Panc1 (cell line): Measurements from ENCODE around the gene PIK3AP1. TPM values are rescaled to one million over a fixed set of nuclear protein-coding genes. Genes with fewer than 3 reads are reported as not detected.

Experiments used
- ATAC-seq: fragments of 200-7000 bp; cut with Tn5 transposase; 2 replicates; pipeline ENCODE4 v1.9.1; 2020; ENCODE audit warnings: mild to moderate bottlenecking, moderate library complexity
- BruUV-seq: library from RNA; stranded (reverse); fragments of 400-500 nt; replicated peaks from 2 replicates; lab custom pipeline; 2021; lab: Mats Ljungman, UMichigan
- CTCF ChIA-PET: fragments of 300-600 bp; sonication (Branson Sonifier 250); formaldehyde crosslinking; loops from one replicate; lab custom pipeline; 2022; ENCODE audit warnings: antibody characterized with exemption; lab: Charles Lee
- POLR2A ChIA-PET: fragments of 300-600 bp; sonication (Branson Sonifier 250); formaldehyde crosslinking; loops from one replicate; lab custom pipeline; 2022; ENCODE audit warnings: antibody characterized with exemption; lab: Charles Lee
- DNase-seq: peaks from one replicate; pipeline ENCODE4 v3.0.0-alpha.2; 2010; ENCODE audit warnings: low read depth, low spot score
- H3K27ac ChIP-seq: 2 replicates; pipeline ENCODE4 v1.5.1; 2011; ENCODE audit warnings: mild to moderate bottlenecking, low read length, inconsistent platforms
- H3K27me3 ChIP-seq: fragments of 200-500 bp; sonication (Bioruptor generic); 2 replicates; pipeline ENCODE4 v1.6.0; 2014; ENCODE audit warnings: low read length, inconsistent platforms; ENCODE audit not compliant: control insufficient read depth, insufficient read depth
- H3K36me3 ChIP-seq: fragments of 200-500 bp; sonication (Bioruptor generic); 2 replicates; pipeline ENCODE4 v1.5.1; 2014; ENCODE audit warnings: inconsistent platforms, mild to moderate bottlenecking, low read length, moderate library complexity; ENCODE audit not compliant: control insufficient read depth, insufficient read depth
- H3K4me1 ChIP-seq: 2 replicates; pipeline ENCODE4 v1.5.1; 2011; ENCODE audit warnings: inconsistent platforms, mild to moderate bottlenecking, low read length, moderate library complexity; ENCODE audit not compliant: control insufficient read depth, insufficient read depth
- H3K4me3 ChIP-seq, 2 experiments: 2 replicates each; pipeline ENCODE4 v1.5.1; 2011 to 2012; ENCODE audit warnings: low read depth in 2 of 2, low read length in 2 of 2, mild to moderate bottlenecking in 2 of 2, inconsistent platforms in 1 of 2, moderate library complexity in 1 of 2
- H3K9me3 ChIP-seq: fragments of 200-500 bp; sonication (Bioruptor generic); 2 replicates; pipeline ENCODE4 v1.5.1; 2014; ENCODE audit warnings: low read depth, mild to moderate bottlenecking, inconsistent platforms, low read length, moderate library complexity; ENCODE audit not compliant: control insufficient read depth, insufficient read depth
- POLR2AphosphoS5 ChIP-seq: IDR thresholded peaks from 2 replicates; pipeline ENCODE4 v1.6.1; 2012; ENCODE audit warnings: mild to moderate bottlenecking, low read depth, low read length, moderate library complexity
- REST ChIP-seq, 2 experiments: IDR thresholded peaks; 2 replicates each; pipeline ENCODE4 v1.6.1; 2011 to 2012; ENCODE audit warnings: low read depth in 2 of 2, control low read depth in 1 of 2, low read length in 1 of 2, mild to moderate bottlenecking in 1 of 2, moderate library complexity in 1 of 2; ENCODE audit not compliant: insufficient read depth in 1 of 2
- SIN3A ChIP-seq: IDR thresholded peaks from 2 replicates; pipeline ENCODE4 v1.6.1; 2012; ENCODE audit warnings: low read depth, mild to moderate bottlenecking, low read length, moderate library complexity, borderline replicate concordance; ENCODE audit not compliant: insufficient read depth
- TCF7L2 ChIP-seq: IDR thresholded peaks from 2 replicates; pipeline ENCODE4 v1.6.1; 2011; ENCODE audit warnings: mild to moderate bottlenecking, low read depth, low read length, inconsistent platforms
- in situ Hi-C: cut with HindIII; loops from 2 replicates; pipeline ENCODE4 v1.10.0; 2016; ENCODE audit warnings: low sequenced_read_pairs, low pct_unique_long_range_greater_than_20kb
- intact Hi-C: fragments of 100-400 bp; cut with micrococcal nuclease; formaldehyde crosslinking; loops from one replicate; pipeline ENCODE4 v1.10.0; 2022; ENCODE audit not compliant: unreplicated experiment
- total RNA-seq: library from RNA; stranded (reverse); gene quantifications from one replicate; pipeline ENCODE4 v1.2.1, GENCODE V29; 2021; ENCODE audit not compliant: unreplicated experiment
- TF ChIP-seq, protein P1 (sequence below): fragments of 450-650 bp; IDR thresholded peaks from 2 replicates; pipeline ENCODE4 v1.5.1; 2017; ENCODE audit warnings: mild to moderate bottlenecking

PIK3AP1 gene
- total RNA-seq, 1 experiment from 2014 or later: 2.6 TPM

DNA sequence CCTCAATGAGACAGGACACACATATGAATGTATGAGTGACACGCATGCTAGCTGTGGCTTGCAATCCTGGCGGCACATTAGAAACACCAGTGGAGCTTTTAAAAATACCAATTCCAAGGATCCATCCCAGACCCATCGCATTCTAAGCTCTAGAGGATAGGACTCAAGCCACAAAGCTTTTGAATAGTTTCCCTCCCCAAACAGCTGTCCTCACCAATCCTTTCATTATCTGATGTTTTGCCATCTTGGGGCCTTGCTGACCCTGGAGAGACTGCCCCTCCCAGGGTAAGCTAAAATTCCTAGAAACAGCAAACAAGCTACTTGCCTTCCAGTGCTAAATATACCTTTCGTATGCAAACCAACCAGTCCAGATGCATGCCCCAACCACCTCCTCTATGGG is 124.6 kb downstream of the PIK3AP1 start:
- Histone ChIP-seq H3K36me3 (no peaks in the 10 kb centered on the region), H3K27me3 (peaks cover 2% of the 10 kb centered on the region; the same call in 1 of the 2 replicates), H3K4me3 (no peak overlapping the region), H3K9me3 (peaks cover 13% of the 10 kb centered on the region; the same call in 1 of the 2 replicates), H3K4me1 (no peaks in the 10 kb centered on the region), H3K27ac (no peak overlapping the region)
- POLR2A ChIA-PET: interaction anchor here (1.1 kb wide), 1 partner anchor 8 kb away, joined by 5 read pairs; no protein-coding TSS in a partner anchor
- DNase-seq (no peak), ATAC-seq (no peak)
- intact Hi-C loops: no loop called here
- CTCF ChIA-PET: no interaction called here
- TF ChIP-seq, protein P1, sequence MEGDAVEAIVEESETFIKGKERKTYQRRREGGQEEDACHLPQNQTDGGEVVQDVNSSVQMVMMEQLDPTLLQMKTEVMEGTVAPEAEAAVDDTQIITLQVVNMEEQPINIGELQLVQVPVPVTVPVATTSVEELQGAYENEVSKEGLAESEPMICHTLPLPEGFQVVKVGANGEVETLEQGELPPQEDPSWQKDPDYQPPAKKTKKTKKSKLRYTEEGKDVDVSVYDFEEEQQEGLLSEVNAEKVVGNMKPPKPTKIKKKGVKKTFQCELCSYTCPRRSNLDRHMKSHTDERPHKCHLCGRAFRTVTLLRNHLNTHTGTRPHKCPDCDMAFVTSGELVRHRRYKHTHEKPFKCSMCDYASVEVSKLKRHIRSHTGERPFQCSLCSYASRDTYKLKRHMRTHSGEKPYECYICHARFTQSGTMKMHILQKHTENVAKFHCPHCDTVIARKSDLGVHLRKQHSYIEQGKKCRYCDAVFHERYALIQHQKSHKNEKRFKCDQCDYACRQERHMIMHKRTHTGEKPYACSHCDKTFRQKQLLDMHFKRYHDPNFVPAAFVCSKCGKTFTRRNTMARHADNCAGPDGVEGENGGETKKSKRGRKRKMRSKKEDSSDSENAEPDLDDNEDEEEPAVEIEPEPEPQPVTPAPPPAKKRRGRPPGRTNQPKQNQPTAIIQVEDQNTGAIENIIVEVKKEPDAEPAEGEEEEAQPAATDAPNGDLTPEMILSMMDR: no peak
- no peak for TF ChIP-seq SIN3A
- no peak for TF ChIP-seq POLR2AphosphoS5
- no peak for TF ChIP-seq TCF7L2
- no peak for TF ChIP-seq REST (IDR thresholded peaks at IDR 0.05; ENCODE audit: insufficient read depth in 1 of 2, low read depth in 2 of 2, low read length in 1 of 2)
- no TSS peak for BruUV-seq
- in situ Hi-C loops: no loop called here

- no peaks in the 10 kb centered on the region for H3K27me3 ChIP-seq
- peaks cover 13% of the 10 kb centered on the region; the same call in 1 of the 2 replicates for H3K9me3 ChIP-seq
- H3K36me3 ChIP-seq: no peaks in the 10 kb centered on the region
- CTCF ChIA-PET: no interaction called here
- H3K27ac ChIP-seq: no peak overlapping the region
- H3K4me1 ChIP-seq: peaks cover 8% of the 10 kb centered on the region
- TF ChIP-seq TCF7L2 (no peak), SIN3A (no peak), REST (IDR thresholded peaks at IDR 0.05; ENCODE audit: insufficient read depth in 1 of 2, low read depth in 2 of 2, low read length in 1 of 2) (no peak), POLR2AphosphoS5 (no peak)
- TF ChIP-seq, protein P1: no peak
- no peak overlapping the region for H3K4me3 ChIP-seq
- intact Hi-C loops: no loop called here
- ATAC-seq: no peak
- POLR2A ChIA-PET: no interaction called here
- no peak for DNase-seq
- in situ Hi-C loops: no loop called here
- no TSS peak for BruUV-seq
Observed at GRCh38 chr10:96591946-96592345, 128.4 kb downstream of the PIK3AP1 start.
